Trophoblast cell (in vitro differentiated cells and primary cell): ENCODE results near the gene PRKCE.

Experiments
- DNase-seq, 2 donors: peaks; one replicate each; pipeline ENCODE4 v3.0.0-alpha.2; 2016
- H2AFZ ChIP-seq: 2 replicates; pipeline ENCODE4 v1.6.1; 2013; ENCODE audit warnings: low read length, moderate library complexity, mild to moderate bottlenecking; ENCODE audit not compliant: insufficient read depth, poor library complexity
- H2AK5ac ChIP-seq: 2 replicates; pipeline ENCODE4 v1.6.1; 2013; ENCODE audit warnings: mild to moderate bottlenecking, low read length
- H2BK120ac ChIP-seq: 2 replicates; pipeline ENCODE4 v1.6.1; 2013; ENCODE audit warnings: low read length, mild to moderate bottlenecking, moderate library complexity; ENCODE audit not compliant: insufficient read depth, poor library complexity
- H2BK12ac ChIP-seq: 2 replicates; pipeline ENCODE4 v1.6.1; 2013; ENCODE audit warnings: mild to moderate bottlenecking, low read length, moderate library complexity
- H2BK5ac ChIP-seq: 2 replicates; pipeline ENCODE4 v1.6.1; 2013; ENCODE audit warnings: low read length, low read depth, moderate library complexity, mild to moderate bottlenecking; ENCODE audit not compliant: poor library complexity
- H3K14ac ChIP-seq: 2 replicates; pipeline ENCODE4 v1.6.1; 2013; ENCODE audit warnings: mild to moderate bottlenecking, low read length
- H3K18ac ChIP-seq: 2 replicates; pipeline ENCODE4 v1.6.1; 2013; ENCODE audit warnings: mild to moderate bottlenecking, low read length
- H3K23ac ChIP-seq: 2 replicates; pipeline ENCODE4 v1.6.1; 2013; ENCODE audit warnings: low read length
- H3K27ac ChIP-seq: 2 replicates; pipeline ENCODE4 v1.5.1; 2013; ENCODE audit warnings: low read depth, mild to moderate bottlenecking, inconsistent platforms, low read length, moderate library complexity
- H3K27me3 ChIP-seq: 2 replicates; pipeline ENCODE4 v1.6.1; 2013; ENCODE audit warnings: inconsistent platforms, mild to moderate bottlenecking, low read length, moderate library complexity; ENCODE audit not compliant: insufficient read depth
- H3K36me3 ChIP-seq, 2 experiments: 1 replicate in 1 of 2; 2 replicates in 1 of 2; pipeline ENCODE4 v1.6.1; 2013; ENCODE audit warnings: low read length in 2 of 2, mild to moderate bottlenecking in 2 of 2, moderate library complexity in 1 of 2; ENCODE audit not compliant: insufficient read depth in 2 of 2, control insufficient read depth in 1 of 2
- H3K4ac ChIP-seq: 2 replicates; pipeline ENCODE4 v1.6.1; 2013; ENCODE audit warnings: low read depth, mild to moderate bottlenecking, low read length, moderate library complexity
- H3K4me1 ChIP-seq, 2 experiments: 1 replicate in 1 of 2; 2 replicates in 1 of 2; pipeline ENCODE4 v1.6.1; 2013; ENCODE audit warnings: low read length in 2 of 2, mild to moderate bottlenecking in 2 of 2, moderate library complexity in 1 of 2; ENCODE audit not compliant: insufficient read depth in 2 of 2, control insufficient read depth in 1 of 2
- H3K4me2 ChIP-seq: 2 replicates; pipeline ENCODE4 v1.6.1; 2013; ENCODE audit warnings: inconsistent platforms, mild to moderate bottlenecking, low read length, moderate library complexity
- H3K4me3 ChIP-seq: 2 replicates; pipeline ENCODE4 v1.5.1; 2013; ENCODE audit warnings: mild to moderate bottlenecking, low read depth, low read length, inconsistent platforms
- H3K79me1 ChIP-seq: one replicate; pipeline ENCODE4 v1.6.1; 2013; ENCODE audit warnings: low read length
- H3K79me2 ChIP-seq: 2 replicates; pipeline ENCODE4 v1.6.1; 2013; ENCODE audit warnings: low read length, mild to moderate bottlenecking; ENCODE audit not compliant: control insufficient read depth, insufficient read depth, poor library complexity
- H3K9ac ChIP-seq: 2 replicates; pipeline ENCODE4 v1.6.1; 2013; ENCODE audit warnings: mild to moderate bottlenecking, low read length
- H3K9me3 ChIP-seq: 2 replicates; pipeline ENCODE4 v1.6.1; 2013; ENCODE audit warnings: low read depth, mild to moderate bottlenecking, control low read depth, inconsistent platforms, low read length; ENCODE audit not compliant: insufficient read depth
- H4K12ac ChIP-seq: 2 replicates; pipeline ENCODE4 v1.6.1; 2013; ENCODE audit warnings: low read depth, mild to moderate bottlenecking, low read length, moderate library complexity
- H4K8ac ChIP-seq: 2 replicates; pipeline ENCODE4 v1.6.1; 2013; ENCODE audit warnings: low read depth, mild to moderate bottlenecking, low read length, moderate library complexity
- H4K91ac ChIP-seq: one replicate; pipeline ENCODE4 v1.6.1; 2013; ENCODE audit warnings: low read depth, mild to moderate bottlenecking, low read length, moderate library complexity
- WGBS: extraction: QIAGEN DNeasy Blood & Tissue Kit; methylation state at CpG from one replicate; pipeline ENCODE4 v1.1.7; 2013; ENCODE audit warnings: missing lambda C conversion rate; ENCODE audit not compliant: insufficient read length, insufficient coverage; ENCODE audit errors: extremely low coverage; 5-methylcytosine and 5-hydroxymethylcytosine counted together

The PRKCE gene

DNA sequence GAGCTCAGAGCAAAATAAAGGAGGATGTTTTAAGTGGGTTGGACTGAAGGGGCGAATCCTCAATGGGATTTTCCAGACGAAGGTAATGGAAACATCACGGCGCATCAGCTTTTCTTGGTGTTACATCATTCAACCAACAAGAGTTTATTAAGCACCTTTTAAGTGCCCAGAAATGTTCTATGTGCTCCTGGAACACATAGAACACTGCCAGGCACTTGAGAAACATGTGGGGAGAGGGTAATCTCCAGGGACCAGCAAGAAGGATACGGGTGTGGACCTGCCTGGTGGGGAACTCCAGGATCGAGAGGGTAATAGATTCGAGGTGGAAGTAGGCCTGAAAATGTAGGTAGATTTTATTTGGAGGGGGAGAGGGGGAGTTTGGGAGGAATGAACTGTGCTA, 168.6 kb downstream of the PRKCE start:
- Histone ChIP-seq H3K27me3 (no peaks in the 10 kb centered on the region), H3K79me2 (no peaks in the 10 kb centered on the region), H4K8ac (no peak overlapping the region), H2BK12ac (no peak overlapping the region), H3K4me1 (peaks cover 0 to 2% of the 10 kb centered on the region in 2 experiments), H3K18ac (no peak overlapping the region), H3K79me1 (no peaks in the 10 kb centered on the region), H4K12ac (no peak overlapping the region), H3K4me3 (no peak overlapping the region), H3K23ac (no peak overlapping the region), H4K91ac (no peak overlapping the region), H3K9me3 (no peaks in the 10 kb centered on the region), H3K27ac (no peak overlapping the region), H3K4ac (no peak overlapping the region), H3K9ac (no peak overlapping the region), H2AFZ (no peak overlapping the region), H3K4me2 (no peak overlapping the region), H3K14ac (no peak overlapping the region), H3K36me3 (no peaks in the 10 kb centered on the region), H2AK5ac (no peak overlapping the region), H2BK120ac (no peak overlapping the region), H2BK5ac (no peak overlapping the region)
- no peak for DNase-seq
- WGBS = 100% methylated on average over 2 of the region's 7 CpGs

DNA sequence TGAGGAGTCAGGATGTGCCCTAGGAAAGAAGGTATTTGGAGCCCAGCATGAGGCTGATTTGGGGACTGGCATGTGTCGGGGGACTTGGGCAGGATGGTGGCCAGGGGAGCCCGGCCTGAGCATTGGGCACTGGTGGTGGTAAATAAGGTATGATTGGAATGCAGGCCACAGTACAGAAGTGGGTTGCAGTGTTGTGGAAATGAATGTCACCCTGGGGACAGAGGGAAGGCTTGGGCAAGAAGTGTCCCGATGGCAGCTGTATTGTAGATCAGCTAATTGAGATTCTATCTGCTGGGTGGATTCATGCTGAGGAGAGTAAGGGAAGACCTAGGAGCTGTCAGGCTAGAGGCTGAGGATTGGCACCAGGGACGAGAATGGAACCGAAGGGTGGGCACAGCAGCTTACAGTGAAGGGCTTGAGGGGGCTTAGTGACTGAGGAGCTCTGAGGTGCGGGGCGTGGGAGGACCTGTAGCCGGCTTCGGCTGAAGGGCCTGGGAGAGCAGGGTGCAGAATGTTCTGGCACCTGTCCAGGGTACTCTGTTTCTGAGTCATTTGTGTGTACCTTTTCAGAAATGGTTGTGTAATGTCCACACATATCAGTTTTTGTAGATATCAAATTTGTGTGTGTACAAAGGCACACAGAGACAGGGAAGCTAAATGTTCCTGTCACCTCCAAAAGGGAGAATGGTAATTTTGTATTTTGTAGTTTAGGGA, 170.2 kb downstream of the PRKCE start:
- H2BK12ac ChIP-seq = no peak overlapping the region
- WGBS = no CpG with 5 or more reads among the region's 9 CpGs
- H2BK120ac ChIP-seq = no peak overlapping the region

DNA sequence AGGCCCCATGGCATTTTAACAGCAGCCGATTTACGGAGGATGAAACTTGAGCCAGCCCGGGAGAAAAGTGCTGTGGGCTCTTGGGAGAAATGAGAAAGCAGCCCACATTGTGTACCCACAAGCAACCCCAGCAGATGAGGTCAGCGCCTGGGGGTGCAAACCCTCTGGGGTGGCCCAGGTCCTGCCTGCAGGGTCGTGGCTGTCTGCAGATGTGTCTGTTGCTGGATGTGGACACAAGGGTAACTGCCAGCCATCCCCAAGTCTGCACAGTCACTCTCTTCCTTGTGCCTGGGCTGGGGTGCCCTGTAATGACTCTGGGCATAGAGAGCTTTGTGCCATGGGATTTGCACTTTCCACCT, 170.8 kb downstream of the PRKCE start:
- H4K8ac ChIP-seq = no peak overlapping the region
- no peaks in the 10 kb centered on the region for H3K79me1 ChIP-seq
- H3K9ac ChIP-seq = no peak overlapping the region
- H2AK5ac ChIP-seq = no peak overlapping the region
- no peak overlapping the region for H3K4me3 ChIP-seq
- no peak overlapping the region for H3K27ac ChIP-seq
- H3K36me3 ChIP-seq = no peaks in the 10 kb centered on the region
- H3K4ac ChIP-seq = no peak overlapping the region
- H3K14ac ChIP-seq = no peak overlapping the region
- no peak overlapping the region for H3K18ac ChIP-seq
- no peak overlapping the region for H2BK5ac ChIP-seq
- no peak overlapping the region for H3K4me2 ChIP-seq
- H2BK120ac ChIP-seq = no peak overlapping the region
- H3K27me3 ChIP-seq = no peaks in the 10 kb centered on the region
- H3K23ac ChIP-seq = no peak overlapping the region
- no peak for DNase-seq
- H3K9me3 ChIP-seq = no peaks in the 10 kb centered on the region
- no peaks in the 10 kb centered on the region for H3K4me1 ChIP-seq
- H2AFZ ChIP-seq = peak overlapping the region; percentile 45
- no peak overlapping the region for H2BK12ac ChIP-seq
- H4K12ac ChIP-seq = no peak overlapping the region
- H3K79me2 ChIP-seq = no peaks in the 10 kb centered on the region
- WGBS = no CpG with 5 or more reads among the region's 5 CpGs
- no peak overlapping the region for H4K91ac ChIP-seq

More for the DNA sequence above, 170.2 kb downstream of the PRKCE start:
- no peak overlapping the region for H2AFZ ChIP-seq
- H3K27me3 ChIP-seq = no peaks in the 10 kb centered on the region
- H3K4me2 ChIP-seq = no peak overlapping the region
- no peaks in the 10 kb centered on the region for H3K9me3 ChIP-seq
- H3K4ac ChIP-seq = no peak overlapping the region
- H3K4me3 ChIP-seq = no peak overlapping the region
- H4K8ac ChIP-seq = no peak overlapping the region
- H3K27ac ChIP-seq = no peak overlapping the region
- no peak overlapping the region for H2AK5ac ChIP-seq
- DNase-seq = no peak
- H4K91ac ChIP-seq = no peak overlapping the region
- no peak overlapping the region for H3K23ac ChIP-seq
- no peaks in the 10 kb centered on the region for H3K36me3 ChIP-seq
- H3K4me1 ChIP-seq = no peaks in the 10 kb centered on the region
- no peak overlapping the region for H4K12ac ChIP-seq
- H3K79me1 ChIP-seq = no peaks in the 10 kb centered on the region
- no peak overlapping the region for H2BK5ac ChIP-seq
- no peak overlapping the region for H3K9ac ChIP-seq
- no peak overlapping the region for H3K14ac ChIP-seq
- no peak overlapping the region for H3K18ac ChIP-seq
- H3K79me2 ChIP-seq = no peaks in the 10 kb centered on the region

DNA sequence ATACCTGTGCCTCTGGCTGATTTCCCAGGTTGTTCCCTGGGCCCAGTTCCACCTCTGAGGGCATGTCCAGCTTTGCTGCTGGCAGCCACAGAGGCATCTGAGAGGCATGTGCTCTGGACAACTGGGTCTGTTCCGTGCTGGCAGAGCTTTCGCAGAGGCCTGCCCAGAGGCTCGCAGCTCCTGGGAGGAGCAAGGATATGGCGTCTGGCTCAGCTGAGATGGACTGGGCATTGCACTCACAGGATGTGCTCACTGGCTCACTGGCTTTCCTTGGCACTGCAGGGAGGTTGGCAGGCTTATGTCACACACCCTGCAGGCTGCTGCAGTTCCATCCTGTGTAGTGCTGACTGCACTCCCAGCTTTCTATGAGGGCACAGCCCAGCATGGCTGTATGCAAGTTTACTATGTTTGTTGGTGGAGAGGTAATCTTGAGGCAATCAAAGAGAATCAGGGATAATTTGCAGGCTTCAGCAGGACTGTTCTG, 172.3 kb downstream of the PRKCE start:
- no CpG with 5 or more reads among the region's 4 CpGs for WGBS
- no peaks in the 10 kb centered on the region for H3K27me3 ChIP-seq
- no peaks in the 10 kb centered on the region for H3K9me3 ChIP-seq
- no peak overlapping the region for H3K23ac ChIP-seq
- H3K36me3 ChIP-seq = no peaks in the 10 kb centered on the region
- H3K9ac ChIP-seq = no peak overlapping the region
- no peak for DNase-seq
- no peak overlapping the region for H3K4me3 ChIP-seq
- no peaks in the 10 kb centered on the region for H3K79me2 ChIP-seq
- no peak overlapping the region for H3K27ac ChIP-seq
- no peak overlapping the region for H4K91ac ChIP-seq
- no peaks in the 10 kb centered on the region for H3K4me1 ChIP-seq
- no peaks in the 10 kb centered on the region for H3K79me1 ChIP-seq
- no peak overlapping the region for H3K4ac ChIP-seq
- H3K4me2 ChIP-seq = no peak overlapping the region
- H4K12ac ChIP-seq = no peak overlapping the region
- no peak overlapping the region for H3K14ac ChIP-seq
- H3K18ac ChIP-seq = no peak overlapping the region
- no peak overlapping the region for H4K8ac ChIP-seq
- no peak overlapping the region for H2BK120ac ChIP-seq
- no peak overlapping the region for H2AK5ac ChIP-seq
- H2BK12ac ChIP-seq = no peak overlapping the region
- H2AFZ ChIP-seq = no peak overlapping the region
- H2BK5ac ChIP-seq = no peak overlapping the region
